SKM-1 (cell line): Measurements from ENCODE around the gene BMAL1.

Source experiments
- DNase-seq: peaks from one replicate; lab custom pipeline; 2025; ENCODE audit not compliant: unreplicated experiment; lab: John Stamatoyannopoulos, UW

Gene BMAL1

GRCh38 chr11:13290221-13290980 lies 12.8 kb downstream of the BMAL1 start:
- no peak for DNase-seq

GRCh38 chr11:13291361-13291760 lies 13.8 kb downstream of the BMAL1 start:
- no peak for DNase-seq

- DNase-seq = no peak
Observed at GRCh38 chr11:13291800-13292199, 14.2 kb downstream of the BMAL1 start.

- no peak for DNase-seq
Observed at GRCh38 chr11:13292970-13293369, 15.4 kb downstream of the BMAL1 start.

- DNase-seq = no peak
Observed at GRCh38 chr11:13294178-13294577, 16.6 kb downstream of the BMAL1 start.

- DNase-seq = no peak
Observed at GRCh38 chr11:13294771-13295579, 17.4 kb downstream of the BMAL1 start.

GRCh38 chr11:13297308-13297916 lies 19.8 kb downstream of the BMAL1 start:
- DNase-seq = no peak

- DNase-seq = peak; percentile 76
Observed at GRCh38 chr11:13297917-13298356, 20.3 kb downstream of the BMAL1 start.

- DNase-seq = no peak
Observed at GRCh38 chr11:13298765-13299164, 21.2 kb downstream of the BMAL1 start.

GRCh38 chr11:13301522-13301921 lies 23.9 kb downstream of the BMAL1 start:
- DNase-seq = no peak

GRCh38 chr11:13302420-13302958 lies 24.9 kb downstream of the BMAL1 start:
- no peak for DNase-seq

- peak; percentile 86 for DNase-seq
Observed at GRCh38 chr11:13303668-13304649, 26.4 kb downstream of the BMAL1 start.

- DNase-seq = no peak
Observed at GRCh38 chr11:13304655-13305335, 27.2 kb downstream of the BMAL1 start.

GRCh38 chr11:13308704-13309103 lies 31.1 kb downstream of the BMAL1 start:
- DNase-seq = no peak

GRCh38 chr11:13309156-13309555 lies 31.6 kb downstream of the BMAL1 start:
- DNase-seq = no peak

GRCh38 chr11:13310443-13310842 lies 32.9 kb downstream of the BMAL1 start:
- DNase-seq = no peak

GRCh38 chr11:13311570-13311969 lies 34.0 kb downstream of the BMAL1 start:
- no peak for DNase-seq

GRCh38 chr11:13313005-13313819 lies 35.6 kb downstream of the BMAL1 start:
- DNase-seq = no peak
